HEK293 (cell line): ENCODE data around the gene SUSD6.

Experiments
- CTCF ChIA-PET: fragments of 350-600 bp; formaldehyde crosslinking; extraction: SDS; loops from one replicate; lab custom pipeline; 2021; ENCODE audit warnings: antibody characterized with exemption; lab: Yijun Ruan, JAX
- POLR2A ChIA-PET: fragments of 300-600 bp; formaldehyde crosslinking; extraction: SDS; loops from one replicate; lab custom pipeline; 2020; ENCODE audit warnings: antibody characterized with exemption, inconsistent platforms; lab: Yijun Ruan, JAX
- H3K27ac ChIP-seq: fragments of 200-500 bp; sonication (Bioruptor generic); 2 replicates; pipeline ENCODE4 v1.5.1; 2014; ENCODE audit warnings: low read depth, low read length, control low read depth, inconsistent platforms; ENCODE audit errors: extremely low read depth
- H3K36me3 ChIP-seq, 2 experiments: fragments of 200-500 bp in 1 of 2; sonication (Bioruptor generic) in 1 of 2; 1 replicate in 1 of 2; 2 replicates in 1 of 2; pipeline ENCODE4 v1.5.1; 2014 to 2017; ENCODE audit warnings: inconsistent platforms in 2 of 2, low read length in 2 of 2; ENCODE audit not compliant: control insufficient read depth in 2 of 2, insufficient read depth in 1 of 2
- H3K4me1 ChIP-seq: fragments of 200-500 bp; sonication (Bioruptor generic); 2 replicates; pipeline ENCODE4 v1.5.1; 2014; ENCODE audit warnings: mild to moderate bottlenecking, low read length, inconsistent platforms; ENCODE audit not compliant: control insufficient read depth, insufficient read depth
- H3K4me3 ChIP-seq: 2 replicates; pipeline ENCODE4 v1.5.1; 2011; ENCODE audit warnings: low read depth, mild to moderate bottlenecking, control low read depth, low read length, moderate library complexity
- H3K9me3 ChIP-seq: fragments of 200-500 bp; sonication (Bioruptor generic); 2 replicates; pipeline ENCODE4 v1.5.1; 2014; ENCODE audit warnings: low read depth, low read length, inconsistent platforms; ENCODE audit not compliant: control insufficient read depth, insufficient read depth
- EGR2 ChIP-seq: fragments of 450-650 bp; formaldehyde crosslinking; IDR thresholded peaks from 2 replicates; pipeline ENCODE4 v1.5.1; 2016; ENCODE audit warnings: low read depth, missing biosample characterization, missing genetic modification characterization
- GLIS1 ChIP-seq: fragments of 450-650 bp; formaldehyde crosslinking; IDR thresholded peaks from 2 replicates; pipeline ENCODE4 v1.5.1; 2016; ENCODE audit warnings: missing biosample characterization, missing genetic modification characterization
- KLF10 ChIP-seq: fragments of 450-650 bp; IDR thresholded peaks from 2 replicates; pipeline ENCODE4 v1.5.1; 2018; ENCODE audit warnings: missing biosample characterization, mild to moderate bottlenecking, missing genetic modification characterization
- PRDM4 ChIP-seq: fragments of 450-650 bp; formaldehyde crosslinking; IDR thresholded peaks from 2 replicates; pipeline ENCODE4 v1.5.1; 2017; ENCODE audit warnings: missing biosample characterization, missing genetic modification characterization
- PRDM6 ChIP-seq: fragments of 450-650 bp; formaldehyde crosslinking; IDR thresholded peaks from 2 replicates; pipeline ENCODE4 v1.5.1; 2017; ENCODE audit warnings: missing biosample characterization, missing genetic modification characterization
- YY1 ChIP-seq: fragments of 450-650 bp; formaldehyde crosslinking; IDR thresholded peaks from 2 replicates; pipeline ENCODE4 v1.5.1; 2018; ENCODE audit warnings: missing biosample characterization, missing genetic modification characterization
- ZBTB17 ChIP-seq: fragments of 450-650 bp; formaldehyde crosslinking; IDR thresholded peaks from 2 replicates; pipeline ENCODE4 v1.5.1; 2016; ENCODE audit warnings: missing biosample characterization, missing genetic modification characterization
- ZEB2 ChIP-seq: fragments of 450-650 bp; formaldehyde crosslinking; IDR thresholded peaks from 2 replicates; pipeline ENCODE4 v1.5.1; 2016; ENCODE audit warnings: missing biosample characterization, missing genetic modification characterization
- ZNF138 ChIP-seq: fragments of 450-650 bp; formaldehyde crosslinking; IDR thresholded peaks from 2 replicates; pipeline ENCODE4 v1.5.1; 2016; ENCODE audit warnings: missing biosample characterization, missing genetic modification characterization, borderline replicate concordance
- ZNF239 ChIP-seq: fragments of 450-650 bp; formaldehyde crosslinking; IDR thresholded peaks from 2 replicates; pipeline ENCODE4 v1.5.1; 2016; ENCODE audit warnings: missing biosample characterization, missing genetic modification characterization
- ZNF362 ChIP-seq: fragments of 450-650 bp; formaldehyde crosslinking; IDR thresholded peaks from 2 replicates; pipeline ENCODE4 v1.5.1; 2016; ENCODE audit warnings: missing biosample characterization, missing genetic modification characterization
- ZNF449 ChIP-seq: fragments of 450-650 bp; formaldehyde crosslinking; IDR thresholded peaks from 2 replicates; pipeline ENCODE4 v1.5.1; 2017; ENCODE audit warnings: missing biosample characterization, mild to moderate bottlenecking, missing genetic modification characterization, moderate library complexity
- ZNF510 ChIP-seq: fragments of 450-650 bp; formaldehyde crosslinking; IDR thresholded peaks from 2 replicates; pipeline ENCODE4 v1.5.1; 2018; ENCODE audit warnings: mild to moderate bottlenecking, missing genetic modification characterization, missing biosample characterization; ENCODE audit not compliant: insufficient replicate concordance
- ZNF514 ChIP-seq: fragments of 450-650 bp; formaldehyde crosslinking; IDR thresholded peaks from 2 replicates; pipeline ENCODE4 v1.5.1; 2016; ENCODE audit warnings: missing biosample characterization, missing genetic modification characterization
- ZNF518A ChIP-seq: fragments of 450-650 bp; formaldehyde crosslinking; conservative IDR thresholded peaks from 2 replicates; pipeline ENCODE4 v1.5.1; 2016; ENCODE audit warnings: low read depth, missing biosample characterization, missing genetic modification characterization
- ZNF555 ChIP-seq: fragments of 450-650 bp; formaldehyde crosslinking; conservative IDR thresholded peaks from 2 replicates; pipeline ENCODE4 v1.5.1; 2017; ENCODE audit warnings: missing biosample characterization, mild to moderate bottlenecking, missing genetic modification characterization, inconsistent platforms
- ZNF645 ChIP-seq: fragments of 450-650 bp; formaldehyde crosslinking; IDR thresholded peaks from 2 replicates; pipeline ENCODE4; 2016; ENCODE audit warnings: missing biosample characterization, missing genetic modification characterization
- ZNF654 ChIP-seq: fragments of 450-650 bp; formaldehyde crosslinking; IDR thresholded peaks from 2 replicates; pipeline ENCODE4 v1.5.1; 2016; ENCODE audit warnings: low read depth, missing biosample characterization, missing genetic modification characterization
- ZNF660 ChIP-seq: fragments of 450-650 bp; IDR thresholded peaks from 2 replicates; pipeline ENCODE4 v1.5.1; 2018; ENCODE audit warnings: missing biosample characterization, mild to moderate bottlenecking, missing genetic modification characterization
- ZNF791 ChIP-seq: fragments of 450-650 bp; formaldehyde crosslinking; IDR thresholded peaks from 2 replicates; pipeline ENCODE4 v1.5.1; 2016; ENCODE audit warnings: missing biosample characterization, missing genetic modification characterization
- ZNF830 ChIP-seq: fragments of 450-650 bp; IDR thresholded peaks from 2 replicates; pipeline ENCODE4 v1.5.0; 2018; ENCODE audit warnings: missing biosample characterization, missing genetic modification characterization, low read depth, mild to moderate bottlenecking, moderate library complexity
- ZSCAN30 ChIP-seq: fragments of 450-650 bp; IDR thresholded peaks from 2 replicates; pipeline ENCODE4 v1.5.1; 2018; ENCODE audit warnings: missing biosample characterization, mild to moderate bottlenecking, missing genetic modification characterization, moderate library complexity

Gene SUSD6

GRCh38 chr14:69700575-69700974 is 89.2 kb downstream of the SUSD6 start (continued):
- TF ChIP-seq ZNF518A (tag by site-specific recombination) (no peak), ZNF239 (tag by site-specific recombination) (no peak), PRDM4 (tag by site-specific recombination) (no peak), PRDM6 (tag by site-specific recombination) (no peak), ZNF645 (no peak), ZNF138 (no peak), ZNF654 (tag by site-specific recombination) (no peak)

GRCh38 chr14:69701291-69701690 is 89.9 kb downstream of the SUSD6 start:
- ChIA-PET CTCF (no interaction called here), POLR2A (no interaction called here)
- Histone ChIP-seq H3K36me3 (peaks cover 0 to 9% of the 10 kb centered on the region in 2 experiments; a peak in 1 of 3 replicates), H3K4me3 (no peak overlapping the region), H3K4me1 (peaks cover 3% of the 10 kb centered on the region; the same call in 1 of the 2 replicates), H3K27ac (no peak overlapping the region), H3K9me3 (no peaks in the 10 kb centered on the region)
- TF ChIP-seq ZNF830 (tag by site-specific recombination) (no peak), ZNF514 (tag by site-specific recombination) (no peak), ZNF660 (tag by site-specific recombination) (no peak), GLIS1 (no peak), ZNF362 (tag by site-specific recombination) (no peak), ZBTB17 (no peak), ZNF791 (no peak), ZEB2 (tag by site-specific recombination) (no peak), ZNF510 (no peak), ZSCAN30 (tag by site-specific recombination) (no peak), ZNF555 (tag by site-specific recombination) (no peak), YY1 (tag by site-specific recombination) (no peak), KLF10 (tag by site-specific recombination) (no peak), ZNF449 (no peak), EGR2 (tag by site-specific recombination) (no peak)
